ENCODE measurements around the gene APOE.
"Not testable (repeated sequence)": the region's sequence is repeated elsewhere in the genome, so short reads cannot be mapped to it uniquely, and the experiment has no call there.

The APOE gene

GRCh38 chr19:44886141-44886540, 19.5 kb upstream of the APOE start:
- no peak for TF ChIP-seq CTCF (IDR thresholded peaks at IDR 0.05; ENCODE audit: insufficient read depth, missing control alignments)

GRCh38 chr19:44887648-44888047, 17.9 kb upstream of the APOE start:
- FAIRE-seq (no peak), DNase-seq (ENCODE audit: insufficient read length, low spot score) (no peak)
- no peak for TF ChIP-seq CTCF (IDR thresholded peaks at IDR 0.05; ENCODE audit: insufficient read depth, missing control alignments)

More at GRCh38 chr19:44886141-44886540, 19.5 kb upstream of the APOE start:
- no peak for DNase-seq (ENCODE audit: insufficient read length, low spot score)
- FAIRE-seq: no peak

- DNase-seq (ENCODE audit: insufficient read length, low spot score); FAIRE-seq: not testable (repeated sequence)
Observed at GRCh38 chr19:44888335-44888734, 17.3 kb upstream of the APOE start.

GRCh38 chr19:44889830-44890365, 15.7 kb upstream of the APOE start:
- no peak for DNase-seq (ENCODE audit: insufficient read length, low spot score)
- FAIRE-seq: no peak
- TF ChIP-seq CTCF (IDR thresholded peaks at IDR 0.05; ENCODE audit: insufficient read depth, missing control alignments): no peak

- FAIRE-seq (peak; percentile 77), DNase-seq (ENCODE audit: insufficient read length, low spot score) (peak; percentile 79)
- TF ChIP-seq CTCF (IDR thresholded peaks at IDR 0.05; ENCODE audit: insufficient read depth, missing control alignments): no peak
Observed at GRCh38 chr19:44890366-44891015, 15.1 kb upstream of the APOE start.

GRCh38 chr19:44891016-44891882, 14.3 kb upstream of the APOE start, which contains the start of gene TOMM40:
TOMM40 (plus strand) TSS chr19:44891254; CDS start chr19:44891416, 162 bp downstream.
- DNase-seq (ENCODE audit: insufficient read length, low spot score): peak; percentile 98
- no peak for FAIRE-seq
- TF ChIP-seq CTCF (IDR thresholded peaks at IDR 0.05; ENCODE audit: insufficient read depth, missing control alignments): no peak

- TF ChIP-seq CTCF (IDR thresholded peaks at IDR 0.05; ENCODE audit: insufficient read depth, missing control alignments): no peak
- DNase-seq (ENCODE audit: insufficient read length, low spot score) (no peak), FAIRE-seq (no peak)
Observed at GRCh38 chr19:44892932-44893331, 12.7 kb upstream of the APOE start.
